ENCODE measurements around the gene ARFGEF3. TPM values are rescaled to one million over a fixed set of nuclear protein-coding genes. Genes with fewer than 3 reads are reported as not detected.

The ARFGEF3 gene
- total and polyA plus RNA-seq, 10 of the 15 experiments (the other 5 are each of a cell fraction or from before 2014, with no cell fraction given), result under 0.01 to 0.08 (median 0.02) TPM; not detected in 1

DNA sequence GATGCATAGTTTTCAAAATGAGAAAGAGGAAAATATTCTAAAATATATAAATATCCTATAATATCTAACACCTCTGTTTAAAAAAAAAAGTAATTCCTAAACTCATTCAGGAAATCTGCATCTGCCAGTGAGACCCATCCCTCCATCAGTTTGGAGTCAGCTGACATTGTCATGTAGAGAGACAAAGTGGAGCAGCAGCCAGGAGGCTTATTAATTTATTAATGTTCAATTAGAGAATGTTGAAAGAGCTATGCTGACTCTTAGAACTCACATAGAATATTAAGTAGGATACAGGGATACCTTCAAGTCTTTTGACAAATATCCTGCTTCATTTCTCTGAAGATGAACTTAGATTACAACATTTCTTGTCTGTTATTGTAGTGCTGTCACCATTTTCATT lies 41.8 kb upstream of the ARFGEF3 start:
- H3K4me1 ChIP-seq (ENCODE audit: control insufficient read depth, insufficient read depth, low read length), result no peaks in the 10 kb centered on the region
- no peak overlapping the region for H3K27ac ChIP-seq (ENCODE audit: control insufficient read depth, insufficient read depth)
- FAIRE-seq, result no peak
- in situ Hi-C loops (cut with MboI) (loop anchor here (5.0 to 10.0 kb wide), 4 partner anchors 167 to 637 kb away; no protein-coding TSS in a partner anchor), intact Hi-C loops (cut with micrococcal nuclease; ENCODE audit: unreplicated experiment) (loop anchor here (5.0 kb wide), 2 partner anchors 307 to 647 kb away; no protein-coding TSS in a partner anchor)
- H3K79me2 ChIP-seq (ENCODE audit: control insufficient read depth, insufficient read depth, low read length), result no peaks in the 10 kb centered on the region
- ATAC-seq, result no peak
- H3K4me2 ChIP-seq (ENCODE audit: control insufficient read depth, insufficient read depth), result no peak overlapping the region
- no TSS peak for BruUV-seq (replicated peaks)
- H3K9me3 ChIP-seq (replicated peaks; ENCODE audit: control insufficient read depth, insufficient read depth, low read length), result no peaks in the 10 kb centered on the region
- H3K27me3 ChIP-seq (replicated peaks in 1 of 2; ENCODE audit: control insufficient read depth in 2 of 2, insufficient read depth in 2 of 2, low read length in 1 of 2), result peaks cover 0 to 2% of the 10 kb centered on the region in 2 experiments; a peak in 1 of 4 replicates
- CTCF ChIA-PET, result interaction anchor here (1.0 to 8.0 kb wide), 3 partner anchors 12 to 468 kb away, joined by 3 to 97 read pairs (median 5); no protein-coding TSS in a partner anchor
- no peak overlapping the region for H3K4me3 ChIP-seq
- H3K36me3 ChIP-seq (ENCODE audit: control insufficient read depth in 2 of 2, insufficient read depth in 2 of 2, low read length in 1 of 2), result no peaks in the 10 kb centered on the region
- no peak overlapping the region for H3K9ac ChIP-seq (ENCODE audit: control insufficient read depth, insufficient read depth, low read length)
- no peak for DNase-seq (ENCODE audit: low read depth, low spot score)
- POLR2A ChIA-PET, result no interaction called here
- H4K20me1 ChIP-seq (ENCODE audit: control insufficient read depth, insufficient read depth), result no peaks in the 10 kb centered on the region
- RAD21 ChIA-PET (ENCODE audit: unreplicated experiment), result interaction anchor here (0.7 to 1.5 kb wide), 2 partner anchors 290 to 389 kb away, joined by 3 to 6 read pairs; no protein-coding TSS in a partner anchor
- SMC1A ChIA-PET (ENCODE audit: uncharacterized antibody, unreplicated experiment), result interaction anchor here (0.6 to 1.1 kb wide), 2 partner anchors 117 to 1493 kb away, joined by 3 read pairs; no protein-coding TSS in a partner anchor
- H2AFZ ChIP-seq (ENCODE audit: control insufficient read depth, low read depth, low read length), result no peak overlapping the region
- TF ChIP-seq NR2F1 (conservative IDR thresholded peaks at IDR 0.05) (no peak), MTA3 (IDR thresholded peaks at IDR 0.05; ENCODE audit: borderline replicate concordance, low read length) (no peak), HDAC2 (IDR thresholded peaks at IDR 0.05) (no peak), FOS (IDR thresholded peaks at IDR 0.05; ENCODE audit: borderline replicate concordance, extremely low read depth, insufficient read length) (no peak)

DNA sequence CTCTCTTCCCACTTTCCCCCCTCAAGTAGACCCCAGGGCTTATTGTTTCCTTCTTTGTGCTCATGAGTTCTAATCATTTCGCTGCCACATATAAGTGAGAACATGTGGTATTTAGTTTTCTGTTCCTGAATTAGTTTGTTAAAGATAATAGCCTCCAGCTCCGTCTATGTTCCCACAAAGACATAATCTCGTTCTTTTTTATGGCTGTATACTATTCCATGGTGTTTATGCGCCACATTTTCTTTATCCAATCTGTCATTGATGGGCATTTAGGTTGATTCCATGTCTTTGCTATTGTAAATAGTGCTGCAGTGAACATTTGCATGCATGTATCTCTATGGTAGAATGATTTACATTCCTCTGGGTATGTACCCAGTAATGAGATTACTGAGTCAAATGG lies 37.6 kb upstream of the ARFGEF3 start:
- BruUV-seq (replicated peaks), result no TSS peak
- intact Hi-C loops (cut with micrococcal nuclease; ENCODE audit: unreplicated experiment) (no loop called here), in situ Hi-C loops (cut with MboI) (no loop called here)
- Histone ChIP-seq H4K20me1 (ENCODE audit: control insufficient read depth, insufficient read depth) (no peaks in the 10 kb centered on the region), H3K4me3 (no peak overlapping the region), H3K4me1 (ENCODE audit: control insufficient read depth, insufficient read depth, low read length) (no peaks in the 10 kb centered on the region), H2AFZ (ENCODE audit: control insufficient read depth, low read depth, low read length) (no peak overlapping the region), H3K27ac (ENCODE audit: control insufficient read depth, insufficient read depth) (no peak overlapping the region), H3K27me3 (replicated peaks in 1 of 2; ENCODE audit: control insufficient read depth in 2 of 2, insufficient read depth in 2 of 2, low read length in 1 of 2) (peaks cover 0 to 2% of the 10 kb centered on the region in 2 experiments; a peak in 2 of 4 replicates), H3K4me2 (ENCODE audit: control insufficient read depth, insufficient read depth) (no peak overlapping the region), H3K79me2 (ENCODE audit: control insufficient read depth, insufficient read depth, low read length) (no peaks in the 10 kb centered on the region), H3K9me3 (replicated peaks; ENCODE audit: control insufficient read depth, insufficient read depth, low read length) (no peaks in the 10 kb centered on the region), H3K36me3 (ENCODE audit: control insufficient read depth in 2 of 2, insufficient read depth in 2 of 2, low read length in 1 of 2) (no peaks in the 10 kb centered on the region), H3K9ac (ENCODE audit: control insufficient read depth, insufficient read depth, low read length) (no peak overlapping the region)
- POLR2A ChIA-PET, result no interaction called here
- no peak for ATAC-seq
- CTCF ChIA-PET, result interaction anchor here (1.0 to 1.5 kb wide), 3 partner anchors 9 to 160 kb away, joined by 3 to 9 read pairs (median 4); no protein-coding TSS in a partner anchor
- FAIRE-seq, result no peak
- DNase-seq (ENCODE audit: low read depth, low spot score), result no peak
- WGBS (ENCODE audit: insufficient coverage, insufficient replicate concordance, low lambda C conversion rate, missing lambda C conversion rate), result 8% methylated on average over 4 of the region's 4 CpGs
- TF ChIP-seq, protein P1, sequence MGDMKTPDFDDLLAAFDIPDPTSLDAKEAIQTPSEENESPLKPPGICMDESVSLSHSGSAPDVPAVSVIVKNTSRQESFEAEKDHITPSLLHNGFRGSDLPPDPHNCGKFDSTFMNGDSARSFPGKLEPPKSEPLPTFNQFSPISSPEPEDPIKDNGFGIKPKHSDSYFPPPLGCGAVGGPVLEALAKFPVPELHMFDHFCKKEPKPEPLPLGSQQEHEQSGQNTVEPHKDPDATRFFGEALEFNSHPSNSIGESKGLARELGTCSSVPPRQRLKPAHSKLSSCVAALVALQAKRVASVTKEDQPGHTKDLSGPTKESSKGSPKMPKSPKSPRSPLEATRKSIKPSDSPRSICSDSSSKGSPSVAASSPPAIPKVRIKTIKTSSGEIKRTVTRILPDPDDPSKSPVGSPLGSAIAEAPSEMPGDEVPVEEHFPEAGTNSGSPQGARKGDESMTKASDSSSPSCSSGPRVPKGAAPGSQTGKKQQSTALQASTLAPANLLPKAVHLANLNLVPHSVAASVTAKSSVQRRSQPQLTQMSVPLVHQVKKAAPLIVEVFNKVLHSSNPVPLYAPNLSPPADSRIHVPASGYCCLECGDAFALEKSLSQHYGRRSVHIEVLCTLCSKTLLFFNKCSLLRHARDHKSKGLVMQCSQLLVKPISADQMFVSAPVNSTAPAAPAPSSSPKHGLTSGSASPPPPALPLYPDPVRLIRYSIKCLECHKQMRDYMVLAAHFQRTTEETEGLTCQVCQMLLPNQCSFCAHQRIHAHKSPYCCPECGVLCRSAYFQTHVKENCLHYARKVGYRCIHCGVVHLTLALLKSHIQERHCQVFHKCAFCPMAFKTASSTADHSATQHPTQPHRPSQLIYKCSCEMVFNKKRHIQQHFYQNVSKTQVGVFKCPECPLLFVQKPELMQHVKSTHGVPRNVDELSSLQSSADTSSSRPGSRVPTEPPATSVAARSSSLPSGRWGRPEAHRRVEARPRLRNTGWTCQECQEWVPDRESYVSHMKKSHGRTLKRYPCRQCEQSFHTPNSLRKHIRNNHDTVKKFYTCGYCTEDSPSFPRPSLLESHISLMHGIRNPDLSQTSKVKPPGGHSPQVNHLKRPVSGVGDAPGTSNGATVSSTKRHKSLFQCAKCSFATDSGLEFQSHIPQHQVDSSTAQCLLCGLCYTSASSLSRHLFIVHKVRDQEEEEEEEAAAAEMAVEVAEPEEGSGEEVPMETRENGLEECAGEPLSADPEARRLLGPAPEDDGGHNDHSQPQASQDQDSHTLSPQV (IDR thresholded peaks at IDR 0.05), result no peak
- no peak for TF ChIP-seq ZNF217 (IDR thresholded peaks at IDR 0.05)
- TF ChIP-seq, protein P2, sequence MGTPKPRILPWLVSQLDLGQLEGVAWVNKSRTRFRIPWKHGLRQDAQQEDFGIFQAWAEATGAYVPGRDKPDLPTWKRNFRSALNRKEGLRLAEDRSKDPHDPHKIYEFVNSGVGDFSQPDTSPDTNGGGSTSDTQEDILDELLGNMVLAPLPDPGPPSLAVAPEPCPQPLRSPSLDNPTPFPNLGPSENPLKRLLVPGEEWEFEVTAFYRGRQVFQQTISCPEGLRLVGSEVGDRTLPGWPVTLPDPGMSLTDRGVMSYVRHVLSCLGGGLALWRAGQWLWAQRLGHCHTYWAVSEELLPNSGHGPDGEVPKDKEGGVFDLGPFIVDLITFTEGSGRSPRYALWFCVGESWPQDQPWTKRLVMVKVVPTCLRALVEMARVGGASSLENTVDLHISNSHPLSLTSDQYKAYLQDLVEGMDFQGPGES (IDR thresholded peaks at IDR 0.05), result no peak
- TF ChIP-seq MYB (IDR thresholded peaks at IDR 0.05; ENCODE audit: borderline replicate concordance, low read depth, low read length), result no peak
- TF ChIP-seq, protein P3, sequence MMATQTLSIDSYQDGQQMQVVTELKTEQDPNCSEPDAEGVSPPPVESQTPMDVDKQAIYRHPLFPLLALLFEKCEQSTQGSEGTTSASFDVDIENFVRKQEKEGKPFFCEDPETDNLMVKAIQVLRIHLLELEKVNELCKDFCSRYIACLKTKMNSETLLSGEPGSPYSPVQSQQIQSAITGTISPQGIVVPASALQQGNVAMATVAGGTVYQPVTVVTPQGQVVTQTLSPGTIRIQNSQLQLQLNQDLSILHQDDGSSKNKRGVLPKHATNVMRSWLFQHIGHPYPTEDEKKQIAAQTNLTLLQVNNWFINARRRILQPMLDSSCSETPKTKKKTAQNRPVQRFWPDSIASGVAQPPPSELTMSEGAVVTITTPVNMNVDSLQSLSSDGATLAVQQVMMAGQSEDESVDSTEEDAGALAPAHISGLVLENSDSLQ (IDR thresholded peaks at IDR 0.05), result no peak
- no peak for TF ChIP-seq LARP7 (IDR thresholded peaks at IDR 0.05)
- SMC1A ChIA-PET (ENCODE audit: uncharacterized antibody, unreplicated experiment), result interaction anchor here (0.6 kb wide), 1 partner anchor 8 kb away, joined by 3 read pairs; no protein-coding TSS in a partner anchor
- RAD21 ChIA-PET (ENCODE audit: unreplicated experiment), result no interaction called here

Data from GM12878 (cell line).